ENCODE data around the gene CAND1.

DNA sequence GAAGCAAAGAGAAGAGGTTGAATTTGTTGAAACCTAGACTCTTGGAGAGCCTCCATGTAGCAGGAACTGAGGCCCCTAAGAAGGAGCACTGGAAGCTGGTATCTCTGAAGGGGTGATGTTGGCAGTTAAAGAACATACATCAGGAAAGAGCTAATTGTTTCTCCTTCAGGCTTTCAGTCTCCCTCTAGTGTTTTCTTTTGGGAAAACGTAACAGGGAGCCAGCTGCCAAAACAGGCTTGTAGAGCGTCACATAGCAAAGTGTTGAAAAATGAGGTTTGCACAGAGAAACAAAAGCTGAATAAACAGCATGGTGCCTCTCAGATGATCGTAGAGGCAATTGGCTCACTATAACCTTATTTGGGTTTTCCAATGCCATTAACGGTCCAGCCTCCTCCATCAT, 46.9 kb upstream of the CAND1 start:
- TF ChIP-seq, protein P1, sequence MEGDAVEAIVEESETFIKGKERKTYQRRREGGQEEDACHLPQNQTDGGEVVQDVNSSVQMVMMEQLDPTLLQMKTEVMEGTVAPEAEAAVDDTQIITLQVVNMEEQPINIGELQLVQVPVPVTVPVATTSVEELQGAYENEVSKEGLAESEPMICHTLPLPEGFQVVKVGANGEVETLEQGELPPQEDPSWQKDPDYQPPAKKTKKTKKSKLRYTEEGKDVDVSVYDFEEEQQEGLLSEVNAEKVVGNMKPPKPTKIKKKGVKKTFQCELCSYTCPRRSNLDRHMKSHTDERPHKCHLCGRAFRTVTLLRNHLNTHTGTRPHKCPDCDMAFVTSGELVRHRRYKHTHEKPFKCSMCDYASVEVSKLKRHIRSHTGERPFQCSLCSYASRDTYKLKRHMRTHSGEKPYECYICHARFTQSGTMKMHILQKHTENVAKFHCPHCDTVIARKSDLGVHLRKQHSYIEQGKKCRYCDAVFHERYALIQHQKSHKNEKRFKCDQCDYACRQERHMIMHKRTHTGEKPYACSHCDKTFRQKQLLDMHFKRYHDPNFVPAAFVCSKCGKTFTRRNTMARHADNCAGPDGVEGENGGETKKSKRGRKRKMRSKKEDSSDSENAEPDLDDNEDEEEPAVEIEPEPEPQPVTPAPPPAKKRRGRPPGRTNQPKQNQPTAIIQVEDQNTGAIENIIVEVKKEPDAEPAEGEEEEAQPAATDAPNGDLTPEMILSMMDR (IDR thresholded peaks at IDR 0.05) = no peak
- no peak for TF ChIP-seq POLR2AphosphoS5 (IDR thresholded peaks at IDR 0.05)
